Tibial artery (tissue), 4 donors: Measurements from ENCODE around the gene DCLK2.
A peak's percentile ranks its signal among the peaks of the same experiment; 100 is the strongest.

ENCODE experiments used
- DNase-seq, 2 donors: peaks; one replicate each; pipeline ENCODE4 v3.0.0-alpha.2; 2019
- H3K27ac ChIP-seq, 2 donors: fragments of 200-600 bp; sonication (generic) in 1 of 2; 1 replicate in 1 of 2; 2 replicates in 1 of 2; pipeline ENCODE4 v1.5.1; 2018 to 2019; ENCODE audit warnings: mild to moderate bottlenecking in 1 of 2
- H3K27me3 ChIP-seq, 2 donors: fragments of 200-600 bp; sonication (generic) in 1 of 2; one replicate each; pipeline versions ENCODE4 v1.5.1 to v1.6.0; 2016 to 2019
- H3K36me3 ChIP-seq, 3 donors: fragments of 200-600 bp; sonication (generic) in 2 of 3; one replicate each; pipeline ENCODE4 v1.5.1; 2016 to 2019; ENCODE audit warnings: mild to moderate bottlenecking in 2 of 3
- H3K4me1 ChIP-seq, 4 donors: fragments of 200-600 bp; sonication (generic) in 2 of 4; 1 replicate in 3 of 4; 2 replicates in 1 of 4; pipeline ENCODE4 v1.5.1; 2016 to 2019
- H3K4me3 ChIP-seq, 2 donors: fragments of 200-600 bp; sonication (generic) in 1 of 2; 1 replicate in 1 of 2; 2 replicates in 1 of 2; pipeline ENCODE4 v1.5.1; 2018 to 2019; ENCODE audit warnings: mild to moderate bottlenecking in 2 of 2
- H3K9me3 ChIP-seq, 3 donors: fragments of 200-600 bp; sonication (generic) in 1 of 3; one replicate each; pipeline ENCODE4 v1.5.1; 2016 to 2019
- CTCF ChIP-seq, 2 experiments: fragments of 200-600 bp in 1 of 2; fragments of 450-650 bp in 1 of 2; IDR thresholded peaks; one replicate each; pipeline ENCODE4 v1.5.1; 2017 to 2019; ENCODE audit warnings: antibody characterized with exemption in 2 of 2, mild to moderate bottlenecking in 1 of 2, moderate library complexity in 1 of 2
- intact Hi-C: fragments of 100-400 bp; cut with DNase I; formaldehyde crosslinking; loops from one replicate; pipeline ENCODE4 v1.15.0; 2023; ENCODE audit warnings: low total_unique reads

The DCLK2 gene

DNA sequence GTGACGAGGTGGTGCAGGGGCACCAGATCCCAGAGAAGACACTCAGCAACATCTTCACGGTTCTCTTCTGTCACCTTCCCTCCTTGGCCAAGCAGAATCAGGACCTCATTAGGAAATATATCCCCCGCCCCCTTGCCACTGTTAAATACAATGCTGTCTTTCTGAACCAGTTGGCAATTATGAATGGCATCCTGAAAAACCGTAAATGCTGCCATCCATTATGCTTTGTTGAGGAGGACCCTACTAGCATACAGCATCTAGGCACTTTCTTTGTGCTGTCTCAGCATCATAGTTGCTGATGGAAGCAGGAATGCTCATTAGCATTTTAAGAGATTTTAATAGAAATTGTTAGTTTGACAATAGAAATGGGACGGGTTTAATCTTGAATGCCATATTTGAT, 138.5 kb downstream of the DCLK2 start:
- Histone ChIP-seq H3K4me1 (peaks cover 0 to 11% (median 0%) of the 10 kb centered on the region in 4 donors), H3K36me3 (no peaks in the 10 kb centered on the region), H3K9me3 (no peaks in the 10 kb centered on the region), H3K4me3 (no peak overlapping the region), H3K27me3 (no peaks in the 10 kb centered on the region), H3K27ac (no peak overlapping the region)
- no peak for DNase-seq
- TF ChIP-seq CTCF (IDR thresholded peaks at IDR 0.05), result no peak
- intact Hi-C loops, result loop anchor here (10.0 kb wide), 1 partner anchor 212 kb away; no protein-coding TSS in a partner anchor

GRCh38 chr4:150217192-150217591, 138.9 kb downstream of the DCLK2 start:
- no peaks in the 10 kb centered on the region for H3K9me3 ChIP-seq
- H3K27ac ChIP-seq, result no peak overlapping the region
- no peak for DNase-seq
- H3K4me3 ChIP-seq, result no peak overlapping the region
- intact Hi-C loops, result loop anchor here (10.0 kb wide), 1 partner anchor 212 kb away; no protein-coding TSS in a partner anchor
- no peaks in the 10 kb centered on the region for H3K36me3 ChIP-seq
- H3K4me1 ChIP-seq, result peaks cover 0 to 11% (median 0%) of the 10 kb centered on the region in 4 donors
- H3K27me3 ChIP-seq, result no peaks in the 10 kb centered on the region
- TF ChIP-seq CTCF (IDR thresholded peaks at IDR 0.05), result peak in 1 of 2 experiments; percentile 16

DNA sequence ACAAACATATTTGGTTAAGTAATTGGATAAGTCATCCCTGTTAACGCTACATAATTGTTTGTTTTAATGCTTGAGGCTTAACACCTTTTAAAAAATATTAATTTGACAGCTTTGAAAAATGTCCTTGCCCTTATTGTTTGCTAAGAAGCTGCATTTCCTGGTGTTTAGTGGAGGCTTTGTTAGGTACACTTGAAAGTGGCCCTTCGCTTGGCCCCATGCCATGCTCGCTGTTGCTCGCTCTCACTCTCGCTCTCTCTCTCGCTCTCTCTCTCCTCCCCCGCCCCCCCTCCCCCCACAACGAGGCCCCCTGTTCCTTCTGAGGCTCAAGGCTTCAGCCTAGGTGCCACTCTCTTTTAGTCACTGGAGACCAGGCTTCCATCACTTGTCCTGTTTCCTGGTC, 139.6 kb downstream of the DCLK2 start:
- Histone ChIP-seq H3K4me3 (no peak overlapping the region), H3K9me3 (no peaks in the 10 kb centered on the region), H3K27ac (no peak overlapping the region), H3K27me3 (no peaks in the 10 kb centered on the region), H3K36me3 (no peaks in the 10 kb centered on the region), H3K4me1 (peaks cover 0 to 7% (median 0%) of the 10 kb centered on the region in 4 donors)
- DNase-seq, result no peak
- TF ChIP-seq CTCF (IDR thresholded peaks at IDR 0.05), result no peak
- intact Hi-C loops, result loop anchor here (10.0 kb wide), 1 partner anchor 213 kb away; no protein-coding TSS in a partner anchor

DNA sequence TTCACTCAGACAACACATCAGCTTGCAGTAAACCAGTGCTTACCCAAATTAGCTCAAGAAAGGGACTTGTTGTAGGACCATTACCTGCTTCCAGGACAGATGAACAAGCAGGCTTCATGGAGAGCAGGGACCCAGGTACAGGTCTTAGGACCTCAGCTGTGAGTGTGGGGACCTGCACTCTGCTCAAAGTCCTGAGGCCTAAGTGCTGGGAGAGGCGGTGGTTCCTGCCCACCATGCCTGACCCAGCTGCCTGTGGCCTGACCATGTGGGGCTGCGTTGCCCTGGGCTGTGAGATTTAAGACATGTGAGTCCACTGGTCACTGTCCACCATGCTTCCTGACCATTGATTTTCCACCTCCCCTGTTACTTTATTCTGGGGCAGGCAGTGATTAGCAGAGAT, 140.2 kb downstream of the DCLK2 start:
- H3K27me3 ChIP-seq, result no peaks in the 10 kb centered on the region
- H3K4me1 ChIP-seq, result peaks cover 0 to 7% (median 0%) of the 10 kb centered on the region in 4 donors
- H3K27ac ChIP-seq, result no peak overlapping the region
- no peak for DNase-seq
- intact Hi-C loops, result loop anchor here (10.0 kb wide), 1 partner anchor 214 kb away; no protein-coding TSS in a partner anchor
- TF ChIP-seq CTCF (IDR thresholded peaks at IDR 0.05), result no peak
- no peaks in the 10 kb centered on the region for H3K36me3 ChIP-seq
- H3K4me3 ChIP-seq, result no peak overlapping the region
- no peaks in the 10 kb centered on the region for H3K9me3 ChIP-seq

DNA sequence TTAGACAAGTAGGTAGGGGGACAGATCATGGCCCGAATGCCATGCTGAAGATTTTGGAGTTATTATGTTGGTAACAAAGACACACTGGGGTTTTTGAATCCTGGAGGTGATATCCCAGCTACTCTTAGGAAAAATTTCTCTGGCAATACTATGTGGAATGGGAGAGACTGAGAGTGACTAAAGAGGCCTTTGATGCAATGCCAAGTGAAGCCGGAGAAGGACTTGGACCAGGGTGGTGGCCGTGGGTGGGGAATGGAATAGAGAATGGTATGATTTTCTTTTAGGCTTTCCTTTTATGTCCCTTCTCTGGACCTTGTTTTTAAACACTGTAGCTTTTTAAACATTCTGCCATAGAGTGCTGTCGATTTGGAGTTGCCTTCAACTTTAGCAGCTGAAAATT, 141.6 kb downstream of the DCLK2 start:
- H3K27ac ChIP-seq, result no peak overlapping the region
- intact Hi-C loops, result loop anchor here (10.0 kb wide), 1 partner anchor 215 kb away; no protein-coding TSS in a partner anchor

More for the DNA sequence above, 141.6 kb downstream of the DCLK2 start:
- no peak for TF ChIP-seq CTCF (IDR thresholded peaks at IDR 0.05)
- Histone ChIP-seq H3K9me3 (no peaks in the 10 kb centered on the region), H3K36me3 (peaks cover 0 to under 1% (median 0%) of the 10 kb centered on the region in 3 donors), H3K4me3 (no peak overlapping the region), H3K4me1 (peaks cover 0 to 7% (median 0%) of the 10 kb centered on the region in 4 donors), H3K27me3 (no peaks in the 10 kb centered on the region)
- DNase-seq, result no peak
